Chondrocyte (in vitro differentiated cells): ENCODE data around the gene PUS3. TPM values are rescaled to one million over a fixed set of nuclear protein-coding genes. Genes with fewer than 3 reads are reported as not detected.
"Not testable (repeated sequence)": the region's sequence is repeated elsewhere in the genome, so short reads cannot be mapped to it uniquely, and the experiment has no call there.

ENCODE experiments used
- DNase-seq: peaks from one replicate; pipeline ENCODE4 v3.0.0; 2021; ENCODE audit warnings: mixed read lengths, low spot score
- H3K27ac Mint-ChIP-seq: one replicate; pipeline ENCODE4 v1.8.0; 2021; ENCODE audit warnings: mild to moderate bottlenecking, moderate library complexity, mixed read lengths; ENCODE audit not compliant: unreplicated experiment
- H3K27me3 Mint-ChIP-seq: 2 replicates; pipeline ENCODE4 v1.8.0; 2021; ENCODE audit warnings: low read depth, mixed read lengths
- H3K36me3 Mint-ChIP-seq: 2 replicates; pipeline ENCODE4 v1.8.0; 2021; ENCODE audit warnings: low read depth, mixed read lengths
- H3K4me1 Mint-ChIP-seq: 2 replicates; pipeline ENCODE4 v1.8.0; 2021; ENCODE audit warnings: low read depth, mild to moderate bottlenecking, mixed read lengths
- H3K4me3 Mint-ChIP-seq: one replicate; pipeline ENCODE4 v1.8.0; 2021; ENCODE audit warnings: mild to moderate bottlenecking, moderate library complexity, mixed read lengths; ENCODE audit not compliant: unreplicated experiment
- H3K9me3 Mint-ChIP-seq: 2 replicates; pipeline ENCODE4 v1.8.0; 2021; ENCODE audit warnings: low read depth, mixed read lengths
- total RNA-seq: library from RNA; stranded (reverse); gene quantifications from 3 replicates; pipeline ENCODE4 v1.2.1, GENCODE V29; 2021
- TF ChIP-seq, protein P1 (sequence below): fragments of 200-600 bp; sonication (generic); IDR thresholded peaks from 2 replicates; pipeline ENCODE4 v1.5.0; 2021; ENCODE audit warnings: antibody characterized with exemption, mild to moderate bottlenecking, moderate library complexity

Gene PUS3
- total RNA-seq, 1 donor from 2014 or later, result 10.0 TPM

GRCh38 chr11:125918140-125918840 lies 15.3 kb upstream of the PUS3 start:
- Mint-ChIP-seq H3K4me1 (no peaks in the 10 kb centered on the region), H3K4me3 (no peak overlapping the region), H3K27me3 (peaks cover 44% of the 10 kb centered on the region), H3K9me3 (no peaks in the 10 kb centered on the region), H3K27ac (no peak overlapping the region), H3K36me3 (no peaks in the 10 kb centered on the region)
- TF ChIP-seq, protein P1, sequence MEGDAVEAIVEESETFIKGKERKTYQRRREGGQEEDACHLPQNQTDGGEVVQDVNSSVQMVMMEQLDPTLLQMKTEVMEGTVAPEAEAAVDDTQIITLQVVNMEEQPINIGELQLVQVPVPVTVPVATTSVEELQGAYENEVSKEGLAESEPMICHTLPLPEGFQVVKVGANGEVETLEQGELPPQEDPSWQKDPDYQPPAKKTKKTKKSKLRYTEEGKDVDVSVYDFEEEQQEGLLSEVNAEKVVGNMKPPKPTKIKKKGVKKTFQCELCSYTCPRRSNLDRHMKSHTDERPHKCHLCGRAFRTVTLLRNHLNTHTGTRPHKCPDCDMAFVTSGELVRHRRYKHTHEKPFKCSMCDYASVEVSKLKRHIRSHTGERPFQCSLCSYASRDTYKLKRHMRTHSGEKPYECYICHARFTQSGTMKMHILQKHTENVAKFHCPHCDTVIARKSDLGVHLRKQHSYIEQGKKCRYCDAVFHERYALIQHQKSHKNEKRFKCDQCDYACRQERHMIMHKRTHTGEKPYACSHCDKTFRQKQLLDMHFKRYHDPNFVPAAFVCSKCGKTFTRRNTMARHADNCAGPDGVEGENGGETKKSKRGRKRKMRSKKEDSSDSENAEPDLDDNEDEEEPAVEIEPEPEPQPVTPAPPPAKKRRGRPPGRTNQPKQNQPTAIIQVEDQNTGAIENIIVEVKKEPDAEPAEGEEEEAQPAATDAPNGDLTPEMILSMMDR, result no peak
- no peak for DNase-seq

DNA sequence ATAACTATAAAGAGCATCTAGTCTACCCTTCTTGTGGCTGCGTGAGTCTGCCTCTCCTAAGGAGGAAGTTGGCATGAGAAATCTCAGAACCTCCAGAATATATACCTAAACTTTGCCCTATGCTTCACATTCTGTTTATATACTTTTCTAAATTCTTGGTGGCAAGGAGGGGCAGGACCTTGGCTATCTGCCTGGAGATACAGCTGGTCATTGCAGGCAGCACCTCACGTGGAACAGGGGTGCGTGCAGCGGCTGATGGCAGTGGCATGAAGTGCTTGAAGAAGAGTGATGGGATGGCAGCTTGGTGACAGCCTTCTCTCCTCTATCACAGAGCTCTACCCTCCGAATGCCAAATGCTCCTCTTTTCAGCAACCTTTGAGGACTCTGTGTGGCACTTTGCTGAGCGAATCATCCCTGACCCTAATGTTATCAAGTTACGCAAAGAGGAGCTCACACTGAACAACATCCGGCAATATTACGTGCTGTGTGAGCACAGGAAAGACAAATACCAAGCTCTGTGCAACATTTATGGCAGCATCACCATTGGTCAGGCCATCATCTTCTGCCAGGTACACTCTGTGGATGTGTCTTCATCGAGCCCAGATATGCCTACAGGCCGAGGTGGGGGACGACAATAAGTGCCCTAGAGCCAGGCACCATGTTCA lies 13.8 kb upstream of the PUS3 start:
- TF ChIP-seq, protein P1, result no peak
- peaks cover 41% of the 10 kb centered on the region for H3K27me3 Mint-ChIP-seq
- no peak for DNase-seq
- H3K4me3 Mint-ChIP-seq, result no peak overlapping the region
- no peaks in the 10 kb centered on the region for H3K4me1 Mint-ChIP-seq
- no peaks in the 10 kb centered on the region for H3K9me3 Mint-ChIP-seq
- no peak overlapping the region for H3K27ac Mint-ChIP-seq
- H3K36me3 Mint-ChIP-seq, result no peaks in the 10 kb centered on the region

GRCh38 chr11:125914601-125915000 lies 11.6 kb upstream of the PUS3 start:
- H3K36me3 Mint-ChIP-seq, H3K9me3 Mint-ChIP-seq, DNase-seq, H3K27ac Mint-ChIP-seq, H3K4me1 Mint-ChIP-seq, H3K4me3 Mint-ChIP-seq: not testable (repeated sequence)
- peaks cover 52% of the 10 kb centered on the region for H3K27me3 Mint-ChIP-seq

DNA sequence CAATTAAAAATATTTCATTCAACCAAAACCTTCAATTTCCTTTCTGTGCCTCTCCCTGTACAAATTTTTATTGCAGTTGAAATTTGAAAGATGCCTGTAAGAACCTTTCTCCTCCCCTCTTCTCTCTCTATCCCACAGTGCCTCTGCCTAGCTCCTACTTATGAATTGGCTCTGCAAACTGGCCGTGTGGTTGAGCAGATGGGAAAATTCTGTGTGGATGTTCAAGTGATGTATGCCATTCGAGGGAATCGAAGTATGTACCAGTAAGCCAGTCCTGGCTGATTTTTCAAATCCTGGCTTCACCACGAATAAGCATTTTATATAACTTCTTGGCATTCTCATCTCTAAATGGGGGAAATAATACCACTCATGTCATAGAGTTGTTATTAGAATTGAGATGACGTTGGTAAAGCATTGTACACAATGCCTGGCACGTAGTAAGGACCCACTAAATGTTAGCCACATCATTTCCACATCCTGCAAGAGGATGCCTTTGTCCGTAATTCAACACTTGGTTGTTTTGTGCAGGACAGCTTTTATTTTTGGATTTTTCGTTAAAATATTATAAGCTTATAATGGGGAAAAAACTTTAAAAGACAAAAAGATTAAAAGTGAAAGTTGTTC lies 7.3 kb upstream of the PUS3 start:
- no peak overlapping the region for H3K4me3 Mint-ChIP-seq
- no peak overlapping the region for H3K27ac Mint-ChIP-seq
- TF ChIP-seq, protein P1, result no peak
- DNase-seq, result no peak
- H3K4me1 Mint-ChIP-seq, result no peaks in the 10 kb centered on the region
- no peaks in the 10 kb centered on the region for H3K36me3 Mint-ChIP-seq
- peaks cover 54% of the 10 kb centered on the region for H3K27me3 Mint-ChIP-seq
- no peaks in the 10 kb centered on the region for H3K9me3 Mint-ChIP-seq

DNA sequence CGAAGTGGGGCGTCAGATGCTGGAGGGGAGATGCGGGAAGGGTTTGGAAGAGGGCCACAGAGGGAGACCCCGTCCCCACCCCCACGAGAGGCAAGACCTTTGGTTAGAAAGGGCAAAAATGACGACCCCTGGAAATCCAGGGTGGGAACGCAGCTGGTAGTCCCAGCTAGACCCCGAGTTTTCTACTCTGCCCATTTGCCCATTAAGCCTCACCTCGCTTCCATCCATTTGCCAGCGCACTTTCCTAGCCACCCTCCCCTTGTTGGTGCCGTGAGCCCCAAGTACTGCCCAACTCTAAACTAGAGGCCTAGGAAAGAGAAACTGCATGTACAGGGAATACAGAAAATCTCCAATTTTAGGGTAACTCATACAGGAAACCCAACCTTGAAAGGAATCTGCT lies 1.7 kb upstream of the PUS3 start:
- peaks cover 41% of the 10 kb centered on the region for H3K27me3 Mint-ChIP-seq
- peaks cover 2% of the 10 kb centered on the region for H3K36me3 Mint-ChIP-seq
- no peak overlapping the region for H3K27ac Mint-ChIP-seq
- peaks cover 20% of the 10 kb centered on the region for H3K4me1 Mint-ChIP-seq
- peak overlapping the region; percentile 19 for H3K4me3 Mint-ChIP-seq
- TF ChIP-seq, protein P1, result no peak
- H3K9me3 Mint-ChIP-seq, result no peaks in the 10 kb centered on the region
- no peak for DNase-seq
